SU-DHL-6 (cell line): ENCODE results near the gene PPP1R13B.

Source experiments
- EZH2phosphoT487 ChIP-seq: fragments of 200-600 bp; sonication (generic), shearing (Covaris generic); conservative IDR thresholded peaks from 2 replicates; pipeline ENCODE4 v1.6.1; 2018; ENCODE audit warnings: mild to moderate bottlenecking, antibody characterized with exemption, low read length, moderate library complexity, mixed read lengths
- TF ChIP-seq, protein P1 (sequence below): fragments of 200-600 bp; sonication (generic); IDR thresholded peaks from one replicate; pipeline ENCODE4 v1.5.1; 2017; ENCODE audit warnings: antibody characterized with exemption, mild to moderate bottlenecking, low read length, moderate library complexity; ENCODE audit not compliant: insufficient read depth, poor library complexity, severe bottlenecking

DNA sequence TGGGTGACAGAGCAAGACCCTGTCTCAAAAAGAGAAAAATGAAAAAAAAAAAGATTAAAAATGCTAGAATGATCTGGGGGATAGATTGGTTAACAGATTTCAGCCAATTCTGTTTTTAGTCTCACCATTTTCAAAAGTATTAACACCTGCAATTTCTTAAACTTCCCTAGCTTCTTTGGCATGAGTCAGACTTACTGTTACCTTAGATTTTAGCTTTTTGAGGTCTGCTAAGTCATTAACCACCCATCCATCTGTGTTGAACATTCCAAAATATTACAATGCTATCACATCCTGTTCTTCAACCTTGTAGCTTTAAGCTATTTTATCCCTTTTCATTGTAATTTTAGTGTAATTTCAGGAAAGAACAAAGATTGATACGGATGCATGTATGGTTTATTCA is 59.3 kb downstream of the PPP1R13B start:
- TF ChIP-seq, protein P1, sequence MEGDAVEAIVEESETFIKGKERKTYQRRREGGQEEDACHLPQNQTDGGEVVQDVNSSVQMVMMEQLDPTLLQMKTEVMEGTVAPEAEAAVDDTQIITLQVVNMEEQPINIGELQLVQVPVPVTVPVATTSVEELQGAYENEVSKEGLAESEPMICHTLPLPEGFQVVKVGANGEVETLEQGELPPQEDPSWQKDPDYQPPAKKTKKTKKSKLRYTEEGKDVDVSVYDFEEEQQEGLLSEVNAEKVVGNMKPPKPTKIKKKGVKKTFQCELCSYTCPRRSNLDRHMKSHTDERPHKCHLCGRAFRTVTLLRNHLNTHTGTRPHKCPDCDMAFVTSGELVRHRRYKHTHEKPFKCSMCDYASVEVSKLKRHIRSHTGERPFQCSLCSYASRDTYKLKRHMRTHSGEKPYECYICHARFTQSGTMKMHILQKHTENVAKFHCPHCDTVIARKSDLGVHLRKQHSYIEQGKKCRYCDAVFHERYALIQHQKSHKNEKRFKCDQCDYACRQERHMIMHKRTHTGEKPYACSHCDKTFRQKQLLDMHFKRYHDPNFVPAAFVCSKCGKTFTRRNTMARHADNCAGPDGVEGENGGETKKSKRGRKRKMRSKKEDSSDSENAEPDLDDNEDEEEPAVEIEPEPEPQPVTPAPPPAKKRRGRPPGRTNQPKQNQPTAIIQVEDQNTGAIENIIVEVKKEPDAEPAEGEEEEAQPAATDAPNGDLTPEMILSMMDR = no peak
- TF ChIP-seq EZH2phosphoT487 = no peak
